HuH-7 (cell line): ENCODE data around the gene TTC16.
"Not testable (repeated sequence)": the region's sequence is repeated elsewhere in the genome, so short reads cannot be mapped to it uniquely, and the experiment has no call there.

Experiments
- DNase-seq: peaks from one replicate; pipeline ENCODE4 v3.0.0; 2011; ENCODE audit warnings: low spot score

The TTC16 gene

GRCh38 chr9:127767909-127768331, 52.0 kb downstream of the TTC16 start:
- no peak for DNase-seq

- no peak for DNase-seq
Observed at GRCh38 chr9:127768698-127769097, 52.8 kb downstream of the TTC16 start.

- no peak for DNase-seq
Observed at GRCh38 chr9:127769101-127769500, 53.2 kb downstream of the TTC16 start.

- no peak for DNase-seq
Observed at GRCh38 chr9:127769929-127770582, 54.2 kb downstream of the TTC16 start.

GRCh38 chr9:127770583-127770904, 54.7 kb downstream of the TTC16 start:
- DNase-seq = no peak

- DNase-seq = peak; percentile 93
Observed at GRCh38 chr9:127770905-127771569, 55.2 kb downstream of the TTC16 start.

- no peak for DNase-seq
Observed at GRCh38 chr9:127771570-127772189, 55.8 kb downstream of the TTC16 start.

GRCh38 chr9:127772603-127773002, 56.7 kb downstream of the TTC16 start:
- no peak for DNase-seq

- DNase-seq = no peak
Observed at GRCh38 chr9:127773272-127773671, 57.4 kb downstream of the TTC16 start.

- no peak for DNase-seq
Observed at GRCh38 chr9:127773981-127774380, 58.1 kb downstream of the TTC16 start.

- DNase-seq = no peak
Observed at GRCh38 chr9:127776195-127776923, 60.5 kb downstream of the TTC16 start.

GRCh38 chr9:127776924-127777289, 61.0 kb downstream of the TTC16 start:
- no peak for DNase-seq

GRCh38 chr9:127777368-127777980, 61.6 kb downstream of the TTC16 start:
- DNase-seq = no peak

GRCh38 chr9:127778280-127779135, 62.6 kb downstream of the TTC16 start, which contains the start of gene SH2D3C:
Gene SH2D3C (minus strand): TSS chr9:127778666. CDS start chr9:127778627, 39 bp downstream.
- DNase-seq = no peak

- no peak for DNase-seq
Observed at GRCh38 chr9:127779136-127779981, 63.5 kb downstream of the TTC16 start.

- DNase-seq = no peak
Observed at GRCh38 chr9:127780126-127780885, 64.4 kb downstream of the TTC16 start.

- DNase-seq = not testable (repeated sequence)
Observed at GRCh38 chr9:127780909-127781308, 65.0 kb downstream of the TTC16 start.
